Thyroid gland (tissue), 4 donors: ENCODE data around the gene PPIL6. TPM values are rescaled to one million over a fixed set of nuclear protein-coding genes. Genes with fewer than 3 reads are reported as not detected.
"Not testable (repeated sequence)": the region's sequence is repeated elsewhere in the genome, so short reads cannot be mapped to it uniquely, and the experiment has no call there.

Experiments
- DNase-seq, 2 donors: peaks; one replicate each; pipeline ENCODE4 v3.0.0-alpha.2; 2019
- H3K27ac ChIP-seq, 3 donors: fragments of 200-600 bp; sonication (generic); 1 replicate in 2 of 3; 2 replicates in 1 of 3; pipeline ENCODE4 v1.5.1; 2016 to 2019; ENCODE audit warnings: mild to moderate bottlenecking in 1 of 3, moderate library complexity in 1 of 3
- H3K27me3 ChIP-seq: fragments of 200-600 bp; sonication (generic); one replicate; pipeline ENCODE4 v1.5.1; 2019
- H3K36me3 ChIP-seq, 2 donors: fragments of 200-600 bp; sonication (generic); one replicate each; pipeline ENCODE4 v1.5.1; 2016 to 2019
- H3K4me1 ChIP-seq, 2 donors: fragments of 200-600 bp; sonication (generic); one replicate each; pipeline ENCODE4 v1.5.1; 2017 to 2019
- H3K4me3 ChIP-seq, 3 donors: fragments of 200-600 bp; sonication (generic); replicated peaks in 1 of 3; 1 replicate in 2 of 3; 2 replicates in 1 of 3; pipeline ENCODE4 v1.5.1; 2016; ENCODE audit warnings: mild to moderate bottlenecking in 1 of 3
- H3K9me3 ChIP-seq: fragments of 200-600 bp; sonication (generic); one replicate; pipeline ENCODE4 v1.5.1; 2017
- POLR2A ChIP-seq, 2 donors: fragments of 450-650 bp; IDR thresholded peaks; one replicate each; pipeline ENCODE4 v1.6.1; 2017; ENCODE audit warnings: antibody characterized with exemption in 2 of 2, mild to moderate bottlenecking in 2 of 2, moderate library complexity in 1 of 2
- WGBS, 2 donors: methylation state at CpG; one replicate each; pipeline ENCODE4 v1.1.5; 2017; 5-methylcytosine and 5-hydroxymethylcytosine counted together
- intact Hi-C: fragments of 100-400 bp; cut with DNase I; formaldehyde crosslinking; loops from one replicate; pipeline ENCODE4 v1.15.1; 2023
- total RNA-seq, 4 donors: library from RNA; depleted of rRNA; stranded (reverse); fragments of >200 nt; gene quantifications; one replicate each; pipeline ENCODE4 v1.2.3, GENCODE V29; 2016
- TF ChIP-seq, protein P1 (sequence below), 6 experiments: fragments of 200-600 bp in 3 of 6; fragments of 450-650 bp in 3 of 6; sonication (generic) in 3 of 6; IDR thresholded peaks; one replicate each; pipeline ENCODE4 v1.5.1; 2016 to 2019; ENCODE audit warnings: antibody characterized with exemption in 6 of 6, mild to moderate bottlenecking in 2 of 6, inconsistent platforms in 1 of 6, moderate library complexity in 1 of 6

Gene PPIL6
- total RNA-seq, 4 donors from 2014 or later, result 20.1 to 31.2 (median 27.0) TPM

DNA sequence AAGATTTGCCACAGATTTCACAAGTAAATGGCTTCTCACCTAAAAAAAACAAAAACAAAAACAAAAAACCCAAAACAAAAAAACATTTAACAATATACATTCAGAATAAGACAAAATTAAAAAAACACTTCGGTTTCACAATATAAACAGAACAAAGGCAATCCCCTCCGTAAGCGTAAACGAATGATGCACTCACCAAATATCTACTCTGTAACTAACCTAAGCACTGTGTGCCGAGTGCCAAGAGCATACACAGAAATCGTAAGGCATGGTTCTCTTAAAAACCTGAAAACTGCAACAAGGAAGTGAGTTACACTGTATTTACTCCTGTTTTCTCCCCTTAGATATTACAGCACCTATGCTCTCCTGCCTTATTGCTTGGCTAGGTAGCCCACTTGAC is 27.3 kb upstream of the PPIL6 start:
- WGBS, 2 donors, result 96 to 97% methylated on average over 6 of the region's 6 CpGs
- Histone ChIP-seq H3K4me3 (no peak overlapping the region), H3K9me3 (no peaks in the 10 kb centered on the region), H3K27me3 (no peaks in the 10 kb centered on the region), H3K27ac (no peak overlapping the region), H3K36me3 (peaks cover 6 to 24% of the 10 kb centered on the region in 2 donors), H3K4me1 (peaks cover 5 to 17% of the 10 kb centered on the region in 2 donors)
- intact Hi-C loops, result no loop called here
- TF ChIP-seq, protein P1, sequence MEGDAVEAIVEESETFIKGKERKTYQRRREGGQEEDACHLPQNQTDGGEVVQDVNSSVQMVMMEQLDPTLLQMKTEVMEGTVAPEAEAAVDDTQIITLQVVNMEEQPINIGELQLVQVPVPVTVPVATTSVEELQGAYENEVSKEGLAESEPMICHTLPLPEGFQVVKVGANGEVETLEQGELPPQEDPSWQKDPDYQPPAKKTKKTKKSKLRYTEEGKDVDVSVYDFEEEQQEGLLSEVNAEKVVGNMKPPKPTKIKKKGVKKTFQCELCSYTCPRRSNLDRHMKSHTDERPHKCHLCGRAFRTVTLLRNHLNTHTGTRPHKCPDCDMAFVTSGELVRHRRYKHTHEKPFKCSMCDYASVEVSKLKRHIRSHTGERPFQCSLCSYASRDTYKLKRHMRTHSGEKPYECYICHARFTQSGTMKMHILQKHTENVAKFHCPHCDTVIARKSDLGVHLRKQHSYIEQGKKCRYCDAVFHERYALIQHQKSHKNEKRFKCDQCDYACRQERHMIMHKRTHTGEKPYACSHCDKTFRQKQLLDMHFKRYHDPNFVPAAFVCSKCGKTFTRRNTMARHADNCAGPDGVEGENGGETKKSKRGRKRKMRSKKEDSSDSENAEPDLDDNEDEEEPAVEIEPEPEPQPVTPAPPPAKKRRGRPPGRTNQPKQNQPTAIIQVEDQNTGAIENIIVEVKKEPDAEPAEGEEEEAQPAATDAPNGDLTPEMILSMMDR (IDR thresholded peaks at IDR 0.05), result no peak
- TF ChIP-seq POLR2A (IDR thresholded peaks at IDR 0.05), result no peak
- DNase-seq, result no peak

DNA sequence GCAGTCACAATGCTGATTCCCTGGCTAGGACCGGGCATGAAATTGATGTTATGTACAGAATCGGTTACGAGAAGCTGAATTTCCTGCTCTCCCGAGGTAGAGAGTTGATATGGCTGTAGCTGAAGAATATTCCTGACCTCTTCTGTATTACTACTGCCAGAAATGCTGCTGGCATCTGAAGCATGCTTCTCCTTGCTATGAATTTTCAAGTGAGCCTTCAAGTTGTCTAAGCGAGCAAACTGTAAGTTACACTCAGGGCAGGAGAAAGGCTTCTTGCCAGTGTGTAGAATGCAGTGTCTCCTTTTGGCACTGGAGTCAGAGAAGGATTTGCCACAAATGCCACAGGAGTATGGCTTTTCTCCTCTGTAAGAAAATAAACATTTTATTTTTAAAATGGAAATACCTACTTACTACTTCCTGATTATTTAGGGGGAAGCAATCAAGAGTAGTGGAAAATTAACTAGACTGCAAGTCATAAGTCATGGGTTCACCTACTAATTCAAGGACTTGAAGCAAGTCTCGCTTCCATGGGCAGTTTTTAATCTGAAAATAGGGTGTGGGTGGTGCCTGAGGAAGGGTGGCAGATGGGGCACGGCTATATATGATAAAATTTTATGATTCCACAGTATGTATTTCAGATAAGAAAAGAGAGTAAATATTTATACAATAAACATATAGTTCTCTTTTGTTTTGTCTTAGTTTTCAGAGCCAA is 25.9 kb upstream of the PPIL6 start:
- WGBS, 2 donors, result 52 to 67% methylated on average over 7 of the region's 7 CpGs

DNA sequence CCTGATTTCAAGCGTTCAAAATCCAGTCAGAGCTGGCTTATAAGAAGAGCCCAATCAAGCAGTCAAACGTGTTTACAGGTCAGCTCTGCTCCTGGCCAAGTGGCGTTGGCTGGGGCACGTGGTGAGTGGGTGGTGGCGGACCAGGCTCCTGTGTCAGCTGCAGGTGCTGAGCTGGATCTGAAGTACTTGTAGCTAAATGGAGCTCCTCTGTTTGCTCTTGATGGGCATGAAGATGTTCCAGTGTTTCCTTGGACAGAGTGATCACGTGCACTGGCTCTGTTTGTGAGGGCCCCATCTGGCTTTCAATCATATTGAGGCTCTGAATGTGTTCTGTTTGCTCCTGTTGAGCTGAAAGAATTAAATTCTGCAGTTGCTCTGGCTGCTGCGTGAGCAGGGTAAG is 25.3 kb upstream of the PPIL6 start:
- DNase-seq, result peak; percentile 96 to 97
- no peaks in the 10 kb centered on the region for H3K9me3 ChIP-seq
- no peak overlapping the region for H3K4me3 ChIP-seq
- H3K4me1 ChIP-seq, result peaks cover 9 to 19% of the 10 kb centered on the region in 2 donors
- no peaks in the 10 kb centered on the region for H3K27me3 ChIP-seq
- no peak for TF ChIP-seq POLR2A (IDR thresholded peaks at IDR 0.05)
- TF ChIP-seq, protein P1 (IDR thresholded peaks at IDR 0.05), result no peak
- H3K27ac ChIP-seq, result peak overlapping the region; percentile 71 to 88 (median 84)
- 42 to 75% methylated on average over 4 to 7 of the region's 7 CpGs for WGBS, 2 donors
- intact Hi-C loops, result no loop called here
- peaks cover 0 to 10% of the 10 kb centered on the region in 2 donors for H3K36me3 ChIP-seq

More for the DNA sequence above, 25.9 kb upstream of the PPIL6 start:
- Histone ChIP-seq H3K27ac (peak overlapping the region; percentile 71 to 88 (median 84)), H3K36me3 (peaks cover 0 to 16% of the 10 kb centered on the region in 2 donors), H3K9me3 (no peaks in the 10 kb centered on the region), H3K4me1 (peaks cover 5 to 17% of the 10 kb centered on the region in 2 donors), H3K27me3 (no peaks in the 10 kb centered on the region), H3K4me3 (no peak overlapping the region)
- no peak for TF ChIP-seq POLR2A (IDR thresholded peaks at IDR 0.05)
- TF ChIP-seq, protein P1 (IDR thresholded peaks at IDR 0.05), result no peak
- peak; percentile 38 to 56 for DNase-seq
- intact Hi-C loops, result no loop called here

DNA sequence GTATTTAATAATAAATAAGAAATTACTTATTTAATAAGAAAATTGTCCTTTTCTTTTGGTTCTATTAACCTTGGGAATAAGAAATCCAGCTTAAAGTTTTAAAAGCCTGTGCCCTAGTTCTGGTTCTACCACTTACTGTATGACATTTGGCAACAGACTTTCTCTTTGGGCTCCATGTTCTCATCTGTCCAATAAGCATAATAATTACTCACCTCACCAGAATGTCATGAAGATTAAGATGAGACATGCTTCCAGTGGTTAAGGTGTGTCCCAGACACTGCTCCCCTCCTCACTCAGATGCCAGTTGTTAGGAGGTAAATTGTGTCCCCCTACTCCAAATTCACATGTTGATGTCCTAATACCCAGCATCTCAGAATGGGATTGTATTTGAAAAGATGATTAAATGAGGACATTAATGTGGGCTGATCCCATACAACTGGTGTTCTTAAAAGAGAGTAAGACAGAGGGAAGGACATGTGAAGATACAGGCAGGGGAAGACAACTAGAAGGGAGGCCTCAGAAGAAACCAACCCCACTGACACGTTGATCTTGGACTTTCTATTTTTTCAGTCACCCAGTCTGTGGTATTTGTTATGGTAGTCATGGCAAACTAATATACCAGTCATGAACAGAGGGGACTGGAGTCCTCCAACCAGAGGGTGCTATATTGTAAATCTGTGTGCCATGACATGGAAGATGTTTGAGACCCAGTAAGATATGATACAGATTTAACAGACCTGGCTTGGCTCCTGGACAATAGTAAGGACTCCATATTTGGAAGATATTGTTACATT is 21.5 kb upstream of the PPIL6 start:
- Histone ChIP-seq H3K27ac (no peak overlapping the region), H3K27me3 (no peaks in the 10 kb centered on the region), H3K4me3 (no peak overlapping the region), H3K4me1 (peaks cover 18 to 39% of the 10 kb centered on the region in 2 donors), H3K9me3 (no peaks in the 10 kb centered on the region), H3K36me3 (no peaks in the 10 kb centered on the region)
- DNase-seq, result no peak
- TF ChIP-seq, protein P1 (IDR thresholded peaks at IDR 0.05), result no peak
- no peak for TF ChIP-seq POLR2A (IDR thresholded peaks at IDR 0.05)
- WGBS, 2 donors, result 90 to 97% methylated on average over 1 of the region's 1 CpG
- intact Hi-C loops, result no loop called here

DNA sequence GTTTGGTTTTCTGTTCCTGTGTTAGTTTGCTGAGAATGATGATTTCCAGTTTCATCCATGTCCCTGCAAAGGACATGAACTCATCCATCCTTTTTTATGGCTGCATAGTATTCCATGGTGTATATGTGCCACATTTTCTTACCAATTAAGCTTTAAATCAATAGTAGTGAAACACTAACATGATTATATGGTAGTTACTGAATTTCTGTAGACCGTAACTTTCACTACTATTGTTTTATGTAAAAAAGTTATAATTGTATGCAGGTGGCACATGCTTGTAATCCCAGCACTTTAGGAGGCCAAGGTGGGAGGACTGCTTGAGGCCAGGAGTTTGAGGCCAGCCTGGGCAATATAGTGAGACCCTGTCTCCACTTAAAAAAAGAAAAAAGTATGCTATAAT is 20.8 kb upstream of the PPIL6 start:
- H3K27ac ChIP-seq, result peak overlapping the region; percentile 67 to 78 (median 75)

More for the DNA sequence above, 20.8 kb upstream of the PPIL6 start:
- H3K4me3 ChIP-seq, H3K27me3 ChIP-seq, intact Hi-C loops, H3K36me3 ChIP-seq, DNase-seq, H3K9me3 ChIP-seq: not testable (repeated sequence)
- H3K4me1 ChIP-seq, result peaks cover 25 to 41% of the 10 kb centered on the region in 2 donors
- 96 to 98% methylated on average over 1 of the region's 1 CpG for WGBS, 2 donors
